GM19397 (cell line): ENCODE data around the gene GUCY1B1.
A peak's percentile ranks its signal among the peaks of the same experiment; 100 is the strongest.
"Not testable (repeated sequence)": the region's sequence is repeated elsewhere in the genome, so short reads cannot be mapped to it uniquely, and the experiment has no call there.

Experiments used
- ATAC-seq: cut with Tn5 transposase; IDR thresholded peaks from one replicate; pipeline ENCODE4 v1.9.1; 2021; ENCODE audit warnings: mild to moderate bottlenecking, moderate library complexity; ENCODE audit not compliant: unreplicated experiment

The GUCY1B1 gene

GRCh38 chr4:155761916-155762315 is 3.1 kb downstream of the GUCY1B1 start:
- no peak for ATAC-seq

- ATAC-seq: no peak
These were observed 3.5 kb downstream of the GUCY1B1 start for GRCh38 chr4:155762334-155762733.

- ATAC-seq: no peak
These were observed 4.7 kb downstream of the GUCY1B1 start for GRCh38 chr4:155763551-155763950.

DNA sequence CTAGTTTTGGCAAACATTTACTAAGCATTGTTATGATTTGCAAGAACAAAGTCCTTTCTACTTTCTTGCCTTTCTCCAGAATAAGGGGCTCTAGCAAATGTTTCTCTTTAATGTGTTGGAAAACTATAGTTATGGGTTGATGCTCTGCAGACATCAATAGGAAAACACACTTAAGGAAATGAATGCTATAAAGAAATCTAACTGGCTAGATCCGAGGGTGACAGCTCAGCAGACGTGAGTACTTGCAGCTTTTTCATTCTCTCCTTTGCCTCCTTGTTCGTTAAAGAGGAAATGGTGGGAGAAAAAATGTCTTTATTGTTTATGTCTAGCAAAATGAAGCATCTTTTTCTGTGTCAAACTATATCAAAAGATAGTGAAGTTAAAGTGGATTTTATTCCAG is 6.3 kb downstream of the GUCY1B1 start:
- ATAC-seq: no peak

- ATAC-seq: no peak
These were observed 7.8 kb downstream of the GUCY1B1 start for GRCh38 chr4:155766622-155767021.

DNA sequence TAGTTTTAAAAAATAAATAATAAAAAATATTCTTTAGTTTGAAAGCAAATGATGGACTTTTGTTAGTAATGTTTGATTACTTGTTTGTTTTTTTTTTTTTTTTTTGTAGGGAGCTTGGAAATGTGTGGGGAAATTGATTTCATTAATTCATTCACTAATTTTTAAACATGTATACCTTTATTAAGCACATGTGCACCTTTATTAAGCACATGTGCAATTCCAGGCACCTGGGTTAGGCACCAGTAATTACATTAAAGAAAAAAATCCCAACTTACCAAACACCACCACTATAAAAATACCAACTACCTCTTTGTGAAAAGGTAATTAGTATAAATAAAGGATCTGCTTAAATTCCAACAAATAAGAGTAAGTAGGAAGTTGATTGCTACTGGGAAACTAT is 9.5 kb downstream of the GUCY1B1 start:
- ATAC-seq: no peak

DNA sequence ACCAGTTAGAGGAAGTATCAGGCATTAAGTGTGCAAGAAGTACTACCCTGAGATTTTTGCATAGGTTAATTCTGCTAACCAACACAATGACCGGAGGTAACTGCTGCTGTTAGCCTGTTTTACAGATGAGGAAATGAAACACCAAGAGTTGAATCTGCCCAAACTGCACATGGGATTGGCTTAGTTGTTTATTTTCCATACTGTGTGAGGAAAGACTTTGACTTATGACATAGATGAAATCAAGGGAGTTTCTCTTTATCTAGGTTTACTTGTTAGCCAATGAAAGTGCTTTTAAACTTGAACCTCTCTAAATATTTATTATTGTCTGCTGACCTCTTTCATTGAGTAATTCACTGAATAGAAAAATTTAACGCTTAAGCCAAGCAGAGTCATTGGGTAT is 10.3 kb downstream of the GUCY1B1 start:
- peak; percentile 81 for ATAC-seq

GRCh38 chr4:155772459-155773195 is 13.8 kb downstream of the GUCY1B1 start:
- ATAC-seq: no peak

DNA sequence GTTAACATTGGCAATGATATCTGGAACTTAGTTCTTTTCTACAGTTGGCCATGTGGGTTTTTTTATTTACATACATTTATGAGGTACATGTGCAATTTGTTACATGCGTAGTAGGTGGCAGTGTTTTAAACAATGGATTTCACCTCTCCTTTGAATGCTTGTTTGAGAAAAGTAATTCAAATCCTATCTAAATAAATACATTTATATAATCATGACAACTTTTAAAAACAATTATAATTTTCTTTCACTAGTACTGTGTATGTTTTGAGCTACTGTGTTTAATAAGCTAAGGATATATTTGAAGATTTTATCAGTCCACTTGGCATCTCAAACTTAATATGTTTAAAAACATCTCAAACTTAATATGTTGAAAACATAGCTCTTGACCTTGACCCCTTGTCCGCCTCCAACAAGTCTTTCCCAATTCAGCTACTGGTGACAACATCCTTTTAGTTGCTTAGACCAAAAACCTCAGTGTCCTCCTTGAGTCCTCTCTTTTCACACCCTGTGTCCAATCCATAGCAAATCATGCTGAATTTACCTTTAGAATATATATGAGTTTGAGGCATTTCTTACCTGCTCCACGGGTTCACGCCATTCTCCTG is 14.5 kb downstream of the GUCY1B1 start:
- no peak for ATAC-seq

GRCh38 chr4:155774033-155774432 is 15.2 kb downstream of the GUCY1B1 start:
- no peak for ATAC-seq

DNA sequence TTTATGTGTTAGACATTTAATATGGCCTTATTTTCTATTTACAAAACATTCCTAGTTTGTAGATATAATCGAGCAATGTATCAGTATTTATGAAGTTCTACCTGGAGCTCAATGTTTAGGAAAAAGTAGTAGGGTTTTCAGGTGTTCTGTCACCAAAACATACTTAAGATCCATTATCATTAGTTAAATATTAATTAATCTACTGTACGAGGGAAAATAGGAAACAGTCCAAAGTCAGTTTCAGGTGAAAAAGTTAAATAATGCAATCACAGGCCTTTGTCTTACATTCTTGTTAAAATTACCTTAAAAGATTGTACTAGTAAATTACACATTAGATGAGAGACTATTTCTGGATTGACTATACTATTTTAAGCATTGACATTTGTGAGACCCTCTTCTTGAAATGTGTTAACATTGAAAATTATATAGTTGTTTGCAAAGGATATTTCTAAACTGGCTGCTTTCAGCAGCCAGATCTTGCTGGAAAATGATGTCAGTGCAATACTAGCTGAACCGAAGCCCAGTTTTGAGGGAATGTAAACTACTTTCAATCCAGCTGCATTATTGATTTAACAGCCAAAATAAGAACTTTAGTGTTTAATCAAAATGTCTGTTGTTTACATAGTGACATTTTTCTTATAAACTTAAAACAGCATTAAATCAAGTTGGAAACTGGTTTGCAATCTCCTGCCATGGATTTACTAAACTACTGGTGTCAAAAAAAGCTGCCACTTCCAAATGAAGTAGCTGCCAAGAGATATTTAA is 19.3 kb downstream of the GUCY1B1 start:
- ATAC-seq: no peak

DNA sequence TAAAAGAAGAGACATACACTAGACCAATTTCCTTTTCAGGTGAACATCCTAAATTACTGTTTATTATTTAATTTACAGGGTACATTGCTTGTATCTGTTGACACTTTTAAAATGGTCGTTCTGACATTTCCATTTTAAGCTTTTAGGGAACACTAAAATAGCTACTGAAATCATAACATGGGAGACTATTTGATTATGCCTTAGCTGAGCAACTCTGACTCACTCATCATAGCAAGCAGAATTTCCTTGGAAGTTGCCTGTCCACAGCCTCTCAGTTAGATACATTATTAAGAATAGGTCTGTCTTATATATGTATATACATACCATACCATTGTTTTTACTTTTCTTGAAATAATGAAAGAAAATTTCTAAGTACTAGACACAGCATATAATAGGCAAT is 22.0 kb downstream of the GUCY1B1 start:
- no peak for ATAC-seq

DNA sequence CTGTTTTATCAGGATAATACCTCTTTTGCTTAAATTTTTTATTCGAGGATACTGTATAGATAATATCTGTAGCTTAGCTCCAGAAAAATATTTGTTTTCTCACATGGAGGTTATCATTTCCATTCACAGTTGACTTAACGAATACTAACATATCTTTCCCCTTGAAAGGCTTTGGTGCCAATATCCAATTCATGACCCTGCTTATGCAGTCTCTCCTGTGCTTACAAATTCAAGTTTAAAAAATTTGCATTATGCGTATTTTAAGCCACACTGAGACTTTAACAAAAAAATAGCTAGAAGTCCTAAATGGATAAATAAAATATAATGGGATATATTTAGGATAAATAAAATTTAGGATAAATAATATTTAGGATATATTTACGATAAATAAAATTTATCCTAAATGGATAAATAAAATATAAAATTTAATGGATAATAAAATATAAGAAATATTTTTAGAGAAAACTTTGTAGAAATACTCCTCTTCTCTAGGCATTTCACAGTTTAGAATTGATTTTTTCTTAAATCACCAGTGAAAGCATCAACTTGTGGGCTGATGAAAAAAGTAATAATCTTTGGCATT is 22.5 kb downstream of the GUCY1B1 start:
- ATAC-seq: no peak

DNA sequence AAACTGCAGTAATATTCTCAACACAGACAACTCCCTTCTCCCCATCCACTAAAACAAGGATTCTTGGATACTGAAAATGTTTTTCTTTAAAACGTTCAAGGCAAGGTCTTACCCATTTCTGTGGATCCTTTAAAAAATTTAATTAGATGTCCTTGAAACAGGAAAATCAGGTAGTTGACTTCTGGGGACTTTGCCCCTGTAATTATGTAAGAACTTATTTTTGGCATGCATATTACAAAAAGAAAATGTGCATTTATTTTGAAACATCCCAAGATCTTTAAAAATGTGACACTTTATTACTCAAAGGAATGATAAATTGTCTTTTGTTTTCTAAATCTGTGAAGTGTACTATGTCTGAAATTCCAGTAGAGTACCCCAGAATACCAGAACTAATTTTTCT is 25.8 kb downstream of the GUCY1B1 start:
- ATAC-seq: no peak

- no peak for ATAC-seq
These were observed 27.0 kb downstream of the GUCY1B1 start for GRCh38 chr4:155785828-155786227.

DNA sequence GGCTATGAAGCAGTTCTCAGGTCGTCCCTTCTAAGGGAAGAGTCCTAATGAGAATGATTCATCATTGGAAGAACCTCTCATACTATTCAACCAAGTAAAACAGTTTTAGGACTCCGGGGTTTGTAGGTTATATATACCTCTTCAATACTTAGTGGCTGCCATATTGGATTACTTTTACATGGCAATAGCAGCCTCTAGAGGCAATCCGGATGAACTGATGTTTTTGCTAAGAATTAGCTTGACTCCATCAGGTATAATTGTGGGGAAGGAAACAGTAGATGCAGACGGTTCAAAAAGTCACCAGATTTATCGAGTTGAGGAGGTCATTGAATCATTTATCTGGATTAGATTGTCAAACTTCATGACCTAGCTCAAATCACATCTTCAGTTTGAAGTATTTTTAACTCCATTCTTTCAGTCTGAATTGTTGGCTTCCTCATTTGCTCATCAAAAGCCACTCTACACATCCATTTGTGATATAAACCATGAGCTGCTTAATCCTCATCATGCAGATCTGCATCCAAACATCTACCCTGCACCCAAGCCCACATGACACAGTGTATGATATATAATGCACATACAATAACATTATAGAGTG is 28.4 kb downstream of the GUCY1B1 start:
- peak; percentile 95 for ATAC-seq

DNA sequence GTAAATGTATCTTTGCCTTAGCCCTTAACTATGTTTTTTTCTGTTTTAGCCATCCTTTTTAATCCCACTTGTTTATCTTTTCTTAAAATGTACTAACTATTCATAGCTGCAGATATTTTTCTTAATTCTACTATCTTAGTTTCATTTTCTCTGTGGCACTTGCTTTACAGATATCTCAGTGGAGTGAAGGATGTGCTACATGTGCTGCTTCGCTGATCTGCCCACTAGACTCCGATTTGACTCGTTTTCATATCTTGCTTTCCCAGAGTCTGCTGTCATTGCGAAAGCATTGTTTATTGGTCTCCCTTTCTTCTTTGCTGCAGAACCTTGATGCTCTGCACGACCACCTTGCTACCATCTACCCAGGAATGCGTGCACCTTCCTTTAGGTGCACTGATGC is 30.6 kb downstream of the GUCY1B1 start:
- ATAC-seq: no peak

- no peak for ATAC-seq
These were observed 31.2 kb downstream of the GUCY1B1 start for GRCh38 chr4:155789982-155790381.

- ATAC-seq: no peak
These were observed 35.9 kb downstream of the GUCY1B1 start for GRCh38 chr4:155794589-155795236.

- peak; percentile 84 for ATAC-seq
These were observed 37.2 kb downstream of the GUCY1B1 start for GRCh38 chr4:155795991-155796390.

DNA sequence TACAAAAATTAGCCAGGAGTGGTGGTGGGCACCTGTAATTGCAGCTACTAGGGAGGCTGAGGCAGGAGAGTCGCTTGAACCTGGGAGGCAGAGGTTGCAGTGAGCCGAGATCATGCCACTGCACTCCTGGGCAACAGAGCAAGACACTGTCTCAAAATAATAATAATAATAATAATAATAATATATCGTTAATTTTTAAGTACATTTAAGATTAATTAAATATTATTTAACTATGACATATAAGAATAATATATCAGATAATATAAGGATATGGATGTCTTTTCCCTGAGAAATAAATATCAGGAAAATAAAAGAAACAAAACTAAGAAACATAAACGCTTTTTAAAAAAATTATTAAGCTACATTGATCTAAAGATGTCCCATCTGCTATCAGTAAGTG is 38.8 kb downstream of the GUCY1B1 start:
- ATAC-seq: not testable (repeated sequence)
